Naive B cell (primary cell): ENCODE results near the gene SRPRB. TPM values are rescaled to one million over a fixed set of nuclear protein-coding genes. Genes with fewer than 3 reads are reported as not detected.

Source experiments
- ATAC-seq, 2 donors: fragments of 150-1000 bp; cut with Tn5 transposase; 2 replicates each; pipeline ENCODE4 v1.10.0; 2021; ENCODE audit warnings: low read depth in 2 of 2, mild to moderate bottlenecking in 2 of 2, moderate library complexity in 2 of 2
- DNase-seq: peaks from one replicate; pipeline ENCODE4 v3.0.0; 2022
- H3K27ac Mint-ChIP-seq, 6 donors: one replicate each; pipeline ENCODE4 v1.8.0; 2020 to 2022; ENCODE audit warnings: mild to moderate bottlenecking in 6 of 6, mixed read lengths in 6 of 6, moderate library complexity in 5 of 6, inconsistent platforms in 2 of 6
- H3K27me3 Mint-ChIP-seq, 3 donors: one replicate each; pipeline ENCODE4 v1.8.0; 2021 to 2022; ENCODE audit warnings: mixed read lengths in 3 of 3, mild to moderate bottlenecking in 1 of 3
- H3K36me3 Mint-ChIP-seq, 2 donors: one replicate each; pipeline ENCODE4 v1.8.0; 2020 to 2022; ENCODE audit warnings: mixed read lengths in 2 of 2, inconsistent platforms in 1 of 2, mild to moderate bottlenecking in 1 of 2
- H3K4me1 Mint-ChIP-seq, 3 donors: one replicate each; pipeline ENCODE4 v1.8.0; 2020 to 2022; ENCODE audit warnings: mixed read lengths in 3 of 3, inconsistent platforms in 1 of 3, mild to moderate bottlenecking in 1 of 3, moderate library complexity in 1 of 3
- H3K4me3 Mint-ChIP-seq, 8 donors: one replicate each; pipeline ENCODE4 v1.8.0; 2020 to 2022; ENCODE audit warnings: mild to moderate bottlenecking in 8 of 8, mixed read lengths in 8 of 8, moderate library complexity in 8 of 8, inconsistent platforms in 2 of 8
- H3K9me3 Mint-ChIP-seq, 7 donors: one replicate each; pipeline ENCODE4 v1.8.0; 2020 to 2022; ENCODE audit warnings: mixed read lengths in 7 of 7, mild to moderate bottlenecking in 5 of 7, inconsistent platforms in 2 of 7, moderate library complexity in 1 of 7
- polyA plus RNA-seq, 6 donors: library from polyadenylated mRNA; unstranded; fragments of 300-500 nt; fragmentation: Illumina TruSeq; gene quantifications; one replicate each; pipeline ENCODE4 v1.2.3, GENCODE V29; 2021; ENCODE audit warnings: low read depth in 6 of 6

SRPRB gene
- polyA plus RNA-seq, 6 donors from 2014 or later: 15.4 to 33.9 (median 28.2) TPM

- no peak for ATAC-seq
- peaks cover 0 to 12% of the 10 kb centered on the region in 2 donors for H3K36me3 Mint-ChIP-seq
- H3K9me3 Mint-ChIP-seq: peaks cover 0 to 39% (median 16%) of the 10 kb centered on the region in 7 donors
- no peak for DNase-seq
- H3K4me1 Mint-ChIP-seq: no peaks in the 10 kb centered on the region
- no peak overlapping the region for H3K4me3 Mint-ChIP-seq
- H3K27me3 Mint-ChIP-seq: peaks cover 7 to 41% (median 12%) of the 10 kb centered on the region in 3 donors
- H3K27ac Mint-ChIP-seq: no peak overlapping the region
Observed at GRCh38 chr3:133792171-133792763, 13.3 kb upstream of the SRPRB start.

- peaks cover 0 to 13% (median 10%) of the 10 kb centered on the region in 7 donors for H3K9me3 Mint-ChIP-seq
- ATAC-seq (no peak), DNase-seq (no peak)
- no peaks in the 10 kb centered on the region for H3K4me1 Mint-ChIP-seq
- no peak overlapping the region for H3K27ac Mint-ChIP-seq
- H3K4me3 Mint-ChIP-seq: no peak overlapping the region
- H3K36me3 Mint-ChIP-seq: peaks cover 0 to 5% of the 10 kb centered on the region in 2 donors
- peaks cover 18 to 45% (median 26%) of the 10 kb centered on the region in 3 donors for H3K27me3 Mint-ChIP-seq
Observed at GRCh38 chr3:133797396-133798105, 8.1 kb upstream of the SRPRB start.

DNA sequence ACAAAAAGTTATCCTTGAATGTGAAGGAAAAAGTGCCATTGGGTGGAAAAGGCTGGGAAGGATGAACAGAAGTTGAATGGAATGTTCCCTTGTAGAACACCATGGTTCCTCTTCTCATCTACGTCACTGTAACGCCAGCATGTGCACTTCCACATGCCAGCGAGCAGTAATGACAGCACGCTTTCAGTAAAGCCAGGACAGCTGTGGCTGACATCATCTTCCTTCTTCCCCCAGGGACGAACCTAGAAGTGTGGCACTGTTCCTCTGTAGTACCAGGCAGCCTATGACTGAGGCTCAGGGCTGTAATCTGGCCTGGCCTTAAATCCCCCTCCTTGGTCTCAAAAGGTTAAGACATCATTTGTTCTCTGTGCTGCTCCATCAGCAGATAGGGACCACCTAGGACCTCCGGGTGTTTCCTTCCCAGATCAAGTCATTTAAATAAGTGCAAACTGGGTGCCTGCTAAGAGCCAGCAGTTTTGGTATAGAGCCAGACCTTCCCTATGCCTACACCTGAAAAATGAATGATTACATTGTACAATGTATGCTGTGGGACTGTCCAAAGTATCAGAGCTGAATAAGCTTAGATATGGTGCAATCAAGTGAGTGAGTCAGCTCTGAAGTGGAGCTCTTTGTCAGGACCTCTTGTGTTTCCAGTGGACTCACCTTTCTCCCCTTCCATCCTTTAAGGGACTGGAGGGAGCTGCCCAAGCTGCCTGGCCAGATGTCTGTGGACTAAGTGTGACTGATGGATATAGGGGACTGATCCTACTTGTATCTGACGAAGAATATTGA, 5.6 kb upstream of the SRPRB start:
- Mint-ChIP-seq H3K36me3 (no peaks in the 10 kb centered on the region), H3K4me3 (peak overlapping the region in 1 of 8 donors; percentile 14), H3K27ac (no peak overlapping the region), H3K9me3 (peaks cover 0 to 5% (median 1%) of the 10 kb centered on the region in 7 donors), H3K4me1 (peaks cover 0 to 2% (median 0%) of the 10 kb centered on the region in 3 donors), H3K27me3 (peaks cover 23 to 39% (median 33%) of the 10 kb centered on the region in 3 donors)
- DNase-seq: no peak
- ATAC-seq: peak; percentile 62 to 69

DNA sequence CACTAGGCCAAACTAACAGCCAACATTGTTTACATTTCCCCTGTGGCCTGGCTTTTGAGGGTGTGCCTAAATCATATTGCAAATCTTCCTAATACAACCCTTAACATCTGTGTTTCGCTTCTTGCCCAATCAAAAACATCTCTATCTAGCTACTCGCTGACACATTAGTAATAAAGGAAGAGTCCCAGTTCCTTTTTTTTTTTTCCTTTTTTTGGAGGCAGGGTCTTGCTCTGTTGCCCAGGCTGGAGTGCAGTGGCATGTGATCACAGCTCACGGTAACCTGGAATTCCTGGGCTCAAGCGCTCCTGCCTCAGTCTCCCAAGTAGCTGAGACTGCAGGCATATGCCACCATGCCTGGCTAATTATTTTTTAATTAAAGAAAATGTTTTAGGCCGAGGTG, 2.1 kb upstream of the SRPRB start:
- no peak for ATAC-seq
- no peak for DNase-seq
- Mint-ChIP-seq H3K9me3 (no peaks in the 10 kb centered on the region), H3K4me3 (peak overlapping the region in 1 of 8 donors; percentile 10), H3K27me3 (peaks cover 9 to 19% (median 19%) of the 10 kb centered on the region in 3 donors), H3K27ac (no peak overlapping the region), H3K4me1 (peaks cover 6 to 19% (median 17%) of the 10 kb centered on the region in 3 donors), H3K36me3 (peaks cover 0 to 5% of the 10 kb centered on the region in 2 donors)

DNA sequence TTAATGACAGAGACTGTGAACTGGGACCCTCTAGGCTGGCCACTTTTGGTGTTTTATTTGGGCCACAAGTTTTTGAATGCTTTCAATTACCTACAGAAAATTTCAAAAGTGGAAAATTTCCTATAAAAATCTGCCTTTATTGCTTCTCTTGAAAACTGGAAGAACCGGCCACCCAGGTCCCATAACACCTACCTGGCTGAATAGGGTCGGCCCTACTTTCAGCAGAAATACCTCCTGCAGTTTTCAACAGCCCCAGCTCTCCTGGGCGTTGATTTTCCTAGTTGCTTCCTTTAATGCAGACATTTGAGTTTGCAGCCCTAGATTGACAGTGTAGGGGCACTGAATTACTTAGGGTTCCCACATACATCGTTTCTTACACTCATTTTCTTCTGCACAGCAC, 719 bp upstream of the SRPRB start:
- Mint-ChIP-seq H3K27me3 (peaks cover 6 to 19% (median 18%) of the 10 kb centered on the region in 3 donors), H3K9me3 (no peaks in the 10 kb centered on the region), H3K4me1 (peaks cover 6 to 19% (median 17%) of the 10 kb centered on the region in 3 donors), H3K4me3 (peak overlapping the region in 7 of 8 donors; percentile 94 to 99 (median 97)), H3K27ac (peak overlapping the region in 2 of 6 donors; percentile 94 to 96), H3K36me3 (peaks cover 0 to 5% of the 10 kb centered on the region in 2 donors)
- DNase-seq (no peak), ATAC-seq (no peak)

DNA sequence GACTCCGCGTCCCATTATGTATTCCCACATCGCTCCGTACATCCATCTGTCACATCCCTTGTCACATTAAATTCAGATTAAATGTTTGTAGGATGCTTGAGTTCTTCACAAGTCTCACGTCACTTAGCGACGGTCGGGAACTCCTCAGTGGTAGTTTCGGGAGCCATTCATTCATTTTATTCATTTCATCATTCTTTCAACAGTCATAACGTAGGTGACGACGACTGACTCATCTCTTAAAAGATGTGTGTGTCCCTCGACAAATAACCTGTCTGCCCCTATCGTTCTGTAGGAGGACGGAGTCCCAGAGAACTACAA, 272 bp upstream of the SRPRB start:
- H3K9me3 Mint-ChIP-seq: no peaks in the 10 kb centered on the region
- H3K27me3 Mint-ChIP-seq: peaks cover 6 to 19% (median 13%) of the 10 kb centered on the region in 3 donors
- peak overlapping the region; percentile 94 to 99 (median 97) for H3K4me3 Mint-ChIP-seq
- peak overlapping the region; percentile 94 to 99 (median 96) for H3K27ac Mint-ChIP-seq
- H3K4me1 Mint-ChIP-seq: peaks cover 6 to 19% (median 17%) of the 10 kb centered on the region in 3 donors
- H3K36me3 Mint-ChIP-seq: peaks cover 0 to 5% of the 10 kb centered on the region in 2 donors
- no peak for DNase-seq
- no peak for ATAC-seq

DNA sequence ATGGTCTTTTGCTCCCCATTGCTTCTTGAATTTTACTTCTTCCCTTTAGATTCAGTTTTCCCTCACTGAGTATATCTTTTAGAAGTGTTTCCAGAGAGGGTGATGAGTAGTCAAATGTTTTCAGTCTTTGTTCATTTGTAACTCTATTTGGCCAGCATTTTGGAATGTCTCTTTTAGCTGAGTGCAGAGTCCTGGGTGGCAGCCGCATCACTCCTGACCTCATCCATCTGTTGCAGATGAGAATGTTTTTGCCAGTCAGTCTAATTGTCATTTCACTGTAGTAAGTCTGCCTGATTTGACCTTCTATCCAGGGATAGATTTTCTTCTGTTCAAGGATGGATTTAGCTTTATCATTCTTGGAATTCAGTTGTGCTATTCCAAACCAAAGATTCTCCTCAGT, 7.3 kb downstream of the SRPRB start:
- Mint-ChIP-seq H3K4me3 (no peak overlapping the region), H3K4me1 (peaks cover 0 to 11% (median 7%) of the 10 kb centered on the region in 3 donors), H3K36me3 (peaks cover 19 to 23% of the 10 kb centered on the region in 2 donors), H3K27ac (peak overlapping the region in 2 of 6 donors; percentile 3 to 5), H3K9me3 (no peaks in the 10 kb centered on the region), H3K27me3 (no peaks in the 10 kb centered on the region)
- DNase-seq (no peak), ATAC-seq (no peak)

DNA sequence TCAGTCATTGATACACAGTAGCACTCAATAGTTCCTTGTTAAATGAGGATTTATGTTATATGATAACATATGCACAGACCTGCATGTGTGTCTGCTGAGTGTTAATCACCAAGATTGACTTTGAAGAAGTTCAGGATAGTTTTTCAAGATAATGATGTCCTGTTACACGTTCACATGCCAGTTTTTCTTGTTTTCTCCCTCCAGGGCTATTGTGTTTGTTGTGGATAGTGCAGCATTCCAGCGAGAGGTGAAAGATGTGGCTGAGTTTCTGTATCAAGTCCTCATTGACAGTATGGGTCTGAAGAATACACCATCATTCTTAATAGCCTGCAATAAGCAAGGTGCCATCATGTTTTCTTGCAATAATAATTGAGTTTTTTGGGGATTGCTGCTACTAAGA, 9.8 kb downstream of the SRPRB start:
- no peak for ATAC-seq
- peak overlapping the region in 1 of 6 donors; percentile 7 for H3K27ac Mint-ChIP-seq

GRCh38 chr3:133820129-133820528, 14.5 kb downstream of the SRPRB start:
- peaks cover 6 to 15% (median 6%) of the 10 kb centered on the region in 3 donors for H3K4me1 Mint-ChIP-seq
- H3K27me3 Mint-ChIP-seq: no peaks in the 10 kb centered on the region
- no peak overlapping the region for H3K27ac Mint-ChIP-seq
- ATAC-seq (no peak), DNase-seq (no peak)
- no peaks in the 10 kb centered on the region for H3K9me3 Mint-ChIP-seq
- peaks cover 20 to 24% of the 10 kb centered on the region in 2 donors for H3K36me3 Mint-ChIP-seq
- H3K4me3 Mint-ChIP-seq: no peak overlapping the region

More for the DNA sequence above, 9.8 kb downstream of the SRPRB start:
- Mint-ChIP-seq H3K9me3 (no peaks in the 10 kb centered on the region), H3K27me3 (no peaks in the 10 kb centered on the region), H3K36me3 (peaks cover 18 to 20% of the 10 kb centered on the region in 2 donors), H3K4me3 (no peak overlapping the region), H3K4me1 (peaks cover 0 to 11% (median 7%) of the 10 kb centered on the region in 3 donors)
- no peak for DNase-seq

GRCh38 chr3:133820889-133821675, 15.5 kb downstream of the SRPRB start:
- DNase-seq (no peak), ATAC-seq (no peak)
- H3K27ac Mint-ChIP-seq: peak overlapping the region in 3 of 6 donors; percentile 10 to 72 (median 60)
- peaks cover 4 to 15% (median 6%) of the 10 kb centered on the region in 3 donors for H3K4me1 Mint-ChIP-seq
- H3K4me3 Mint-ChIP-seq: no peak overlapping the region
- H3K27me3 Mint-ChIP-seq: no peaks in the 10 kb centered on the region
- H3K36me3 Mint-ChIP-seq: peaks cover 16 to 28% of the 10 kb centered on the region in 2 donors
- H3K9me3 Mint-ChIP-seq: no peaks in the 10 kb centered on the region

- H3K4me1 Mint-ChIP-seq: peaks cover 4 to 15% (median 6%) of the 10 kb centered on the region in 3 donors
- DNase-seq (no peak), ATAC-seq (no peak)
- no peaks in the 10 kb centered on the region for H3K27me3 Mint-ChIP-seq
- no peak overlapping the region for H3K4me3 Mint-ChIP-seq
- peaks cover 16 to 28% of the 10 kb centered on the region in 2 donors for H3K36me3 Mint-ChIP-seq
- H3K27ac Mint-ChIP-seq: peak overlapping the region in 3 of 6 donors; percentile 82 to 93 (median 84)
- no peaks in the 10 kb centered on the region for H3K9me3 Mint-ChIP-seq
Observed at GRCh38 chr3:133821767-133822638, 16.4 kb downstream of the SRPRB start.

- Mint-ChIP-seq H3K36me3 (peaks cover 16 to 28% of the 10 kb centered on the region in 2 donors), H3K9me3 (no peaks in the 10 kb centered on the region), H3K27ac (no peak overlapping the region), H3K4me1 (peaks cover 4 to 15% (median 6%) of the 10 kb centered on the region in 3 donors), H3K27me3 (no peaks in the 10 kb centered on the region), H3K4me3 (no peak overlapping the region)
- DNase-seq: no peak
- no peak for ATAC-seq
Observed at GRCh38 chr3:133824961-133825485, 19.4 kb downstream of the SRPRB start.
